Panc1 (cell line): Measurements from ENCODE around the gene CYSRT1. TPM values are rescaled to one million over a fixed set of nuclear protein-coding genes. Genes with fewer than 3 reads are reported as not detected.

Source experiments
- ATAC-seq: fragments of 200-7000 bp; cut with Tn5 transposase; 2 replicates; pipeline ENCODE4 v1.9.1; 2020; ENCODE audit warnings: mild to moderate bottlenecking, moderate library complexity
- BruUV-seq: library from RNA; stranded (reverse); fragments of 400-500 nt; replicated peaks from 2 replicates; lab custom pipeline; 2021; lab: Mats Ljungman, UMichigan
- CTCF ChIA-PET: fragments of 300-600 bp; sonication (Branson Sonifier 250); formaldehyde crosslinking; loops from one replicate; lab custom pipeline; 2022; ENCODE audit warnings: antibody characterized with exemption; lab: Charles Lee
- POLR2A ChIA-PET: fragments of 300-600 bp; sonication (Branson Sonifier 250); formaldehyde crosslinking; loops from one replicate; lab custom pipeline; 2022; ENCODE audit warnings: antibody characterized with exemption; lab: Charles Lee
- DNase-seq: peaks from one replicate; pipeline ENCODE4 v3.0.0-alpha.2; 2010; ENCODE audit warnings: low read depth, low spot score
- H3K27ac ChIP-seq: 2 replicates; pipeline ENCODE4 v1.5.1; 2011; ENCODE audit warnings: mild to moderate bottlenecking, low read length, inconsistent platforms
- H3K27me3 ChIP-seq: fragments of 200-500 bp; sonication (Bioruptor generic); 2 replicates; pipeline ENCODE4 v1.6.0; 2014; ENCODE audit warnings: low read length, inconsistent platforms; ENCODE audit not compliant: control insufficient read depth, insufficient read depth
- H3K36me3 ChIP-seq: fragments of 200-500 bp; sonication (Bioruptor generic); 2 replicates; pipeline ENCODE4 v1.5.1; 2014; ENCODE audit warnings: inconsistent platforms, mild to moderate bottlenecking, low read length, moderate library complexity; ENCODE audit not compliant: control insufficient read depth, insufficient read depth
- H3K4me1 ChIP-seq: 2 replicates; pipeline ENCODE4 v1.5.1; 2011; ENCODE audit warnings: inconsistent platforms, mild to moderate bottlenecking, low read length, moderate library complexity; ENCODE audit not compliant: control insufficient read depth, insufficient read depth
- H3K4me3 ChIP-seq, 2 experiments: 2 replicates each; pipeline ENCODE4 v1.5.1; 2011 to 2012; ENCODE audit warnings: low read depth in 2 of 2, low read length in 2 of 2, mild to moderate bottlenecking in 2 of 2, inconsistent platforms in 1 of 2, moderate library complexity in 1 of 2
- H3K9me3 ChIP-seq: fragments of 200-500 bp; sonication (Bioruptor generic); 2 replicates; pipeline ENCODE4 v1.5.1; 2014; ENCODE audit warnings: low read depth, mild to moderate bottlenecking, inconsistent platforms, low read length, moderate library complexity; ENCODE audit not compliant: control insufficient read depth, insufficient read depth
- CTCF ChIP-seq: fragments of 450-650 bp; IDR thresholded peaks from 2 replicates; pipeline ENCODE4 v1.5.1; 2017; ENCODE audit warnings: mild to moderate bottlenecking
- POLR2AphosphoS5 ChIP-seq: IDR thresholded peaks from 2 replicates; pipeline ENCODE4 v1.6.1; 2012; ENCODE audit warnings: mild to moderate bottlenecking, low read depth, low read length, moderate library complexity
- REST ChIP-seq, 2 experiments: IDR thresholded peaks; 2 replicates each; pipeline ENCODE4 v1.6.1; 2011 to 2012; ENCODE audit warnings: low read depth in 2 of 2, control low read depth in 1 of 2, low read length in 1 of 2, mild to moderate bottlenecking in 1 of 2, moderate library complexity in 1 of 2; ENCODE audit not compliant: insufficient read depth in 1 of 2
- SIN3A ChIP-seq: IDR thresholded peaks from 2 replicates; pipeline ENCODE4 v1.6.1; 2012; ENCODE audit warnings: low read depth, mild to moderate bottlenecking, low read length, moderate library complexity, borderline replicate concordance; ENCODE audit not compliant: insufficient read depth
- TCF7L2 ChIP-seq: IDR thresholded peaks from 2 replicates; pipeline ENCODE4 v1.6.1; 2011; ENCODE audit warnings: mild to moderate bottlenecking, low read depth, low read length, inconsistent platforms
- in situ Hi-C: cut with HindIII; loops from 2 replicates; pipeline ENCODE4 v1.10.0; 2016; ENCODE audit warnings: low sequenced_read_pairs, low pct_unique_long_range_greater_than_20kb
- intact Hi-C: fragments of 100-400 bp; cut with micrococcal nuclease; formaldehyde crosslinking; loops from one replicate; pipeline ENCODE4 v1.10.0; 2022; ENCODE audit not compliant: unreplicated experiment
- total RNA-seq: library from RNA; stranded (reverse); gene quantifications from one replicate; pipeline ENCODE4 v1.2.1, GENCODE V29; 2021; ENCODE audit not compliant: unreplicated experiment

CYSRT1 gene
- total RNA-seq, 1 experiment from 2014 or later = 0.67 TPM

DNA sequence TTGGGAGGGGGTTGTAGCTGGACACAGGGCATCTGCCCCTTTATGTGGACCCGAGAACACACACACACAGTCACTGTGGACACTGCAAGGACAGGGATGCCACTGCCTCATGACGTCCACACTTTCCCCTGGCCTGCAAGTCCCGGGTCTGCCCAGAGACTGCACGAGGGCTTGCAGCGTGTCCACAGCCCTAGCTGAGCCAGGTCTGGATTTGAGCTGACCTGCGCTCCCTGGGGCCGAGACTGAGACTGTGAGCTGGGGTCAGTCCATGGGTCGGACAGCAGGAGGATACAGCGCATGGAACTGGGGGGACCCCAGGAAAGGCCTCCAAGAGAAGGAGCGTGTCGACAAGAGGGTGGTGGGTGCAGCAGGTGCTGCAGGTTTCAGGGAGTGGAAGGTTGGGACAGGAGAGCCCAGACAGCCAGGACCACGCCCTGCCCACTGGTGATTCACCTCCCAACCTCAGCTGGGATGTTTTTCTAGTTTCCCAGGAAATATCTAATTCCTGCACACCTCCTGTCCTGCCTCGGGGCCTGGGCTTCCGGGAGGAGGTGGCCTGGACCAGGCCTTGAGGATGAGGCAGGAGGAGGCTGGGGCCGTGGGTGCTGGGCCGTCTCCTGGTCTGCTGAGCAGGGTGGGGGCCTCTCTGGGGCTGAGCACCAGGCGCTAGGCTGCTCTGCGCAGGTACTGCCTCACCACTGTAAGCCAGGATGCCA, 1.5 kb downstream of the CYSRT1 start:
- in situ Hi-C loops = no loop called here
- intact Hi-C loops = loop anchor here (5.0 kb wide), 1 partner anchor 109 kb away; no protein-coding TSS in a partner anchor
- H3K9me3 ChIP-seq = no peaks in the 10 kb centered on the region
- peaks cover 2% of the 10 kb centered on the region; the same call in 1 of the 2 replicates for H3K36me3 ChIP-seq
- TF ChIP-seq SIN3A (no peak), REST (IDR thresholded peaks at IDR 0.05; ENCODE audit: insufficient read depth in 1 of 2, low read depth in 2 of 2, low read length in 1 of 2) (no peak), POLR2AphosphoS5 (no peak), TCF7L2 (no peak)
- ATAC-seq = no peak
- peaks cover 7% of the 10 kb centered on the region for H3K4me1 ChIP-seq
- ChIA-PET POLR2A (no interaction called here), CTCF (interaction anchor here (0.6 to 1.6 kb wide), 4 partner anchors 10 to 357 kb away, joined by 3 to 6 read pairs (median 4); no protein-coding TSS in a partner anchor)
- H3K27ac ChIP-seq = no peak overlapping the region
- no peak for DNase-seq
- no peaks in the 10 kb centered on the region for H3K27me3 ChIP-seq
- BruUV-seq = no TSS peak
- no peak overlapping the region for H3K4me3 ChIP-seq

- intact Hi-C loops (loop anchor here (5.0 kb wide), 1 partner anchor 110 kb away; no protein-coding TSS in a partner anchor), in situ Hi-C loops (no loop called here)
- BruUV-seq = no TSS peak
- H3K27ac ChIP-seq = no peak within 1 kb of the TSS
- no peak within 1 kb of the TSS for H3K4me3 ChIP-seq
- H3K36me3 ChIP-seq = peaks cover 2% of the 10 kb centered on the region; the same call in 1 of the 2 replicates
- TF ChIP-seq REST (IDR thresholded peaks at IDR 0.05; ENCODE audit: insufficient read depth in 1 of 2, low read depth in 2 of 2, low read length in 1 of 2) (0 out of 4 replicates have a peak, but pooled peaks of 1 of the 2 experiments have one; percentile 42), CTCF (peak; percentile 87), SIN3A (no peak)
- CTCF ChIA-PET = interaction anchor here (0.6 to 1.7 kb wide), 5 partner anchors 9 to 111 kb away, joined by 3 to 6 read pairs (median 4); no protein-coding TSS in a partner anchor
- ATAC-seq (peak; percentile 66), DNase-seq (no peak)
- peaks cover 7% of the 10 kb centered on the region for H3K4me1 ChIP-seq
- no peaks in the 10 kb centered on the region for H3K27me3 ChIP-seq
- no peaks in the 10 kb centered on the region for H3K9me3 ChIP-seq
- POLR2A ChIA-PET = interaction anchor here (0.6 kb wide), 1 partner anchor 42 kb away, joined by 3 read pairs; no protein-coding TSS in a partner anchor
Observed at GRCh38 chr9:137227054-137227852, 2.3 kb downstream of the CYSRT1 start, which contains the start of gene RNF224. RNF224 (plus strand) TSS chr9:137227502; CDS start chr9:137228336, 834 bp downstream.
